Caco-2 (cell line): ENCODE data around the gene MET. TPM values are rescaled to one million over a fixed set of nuclear protein-coding genes. Genes with fewer than 3 reads are reported as not detected.

ENCODE experiments used
- BruUV-seq: library from RNA; stranded (reverse); fragments of 400-500 nt; replicated peaks from 2 replicates; lab custom pipeline; 2021; lab: Mats Ljungman, UMichigan
- CTCF ChIA-PET: fragments of 300-600 bp; sonication (Branson Sonifier 250); formaldehyde crosslinking; loops from one replicate; lab custom pipeline; 2022; ENCODE audit warnings: antibody characterized with exemption; lab: Charles Lee
- POLR2A ChIA-PET: fragments of 300-600 bp; sonication (Branson Sonifier 250); formaldehyde crosslinking; loops from one replicate; lab custom pipeline; 2022; ENCODE audit warnings: antibody characterized with exemption; lab: Charles Lee
- DNase-seq, 2 experiments: peaks; one replicate each; pipeline versions ENCODE4 v3.0.0 to v3.0.0-alpha.2; 2020 to 2022
- H3K27me3 ChIP-seq: replicated peaks from 2 replicates; pipeline ENCODE4 v1.6.0; 2011; ENCODE audit warnings: low read length; ENCODE audit not compliant: control insufficient read depth, insufficient read depth
- H3K36me3 ChIP-seq: 2 replicates; pipeline ENCODE4 v1.5.1; 2011; ENCODE audit warnings: low read length; ENCODE audit not compliant: control insufficient read depth, insufficient read depth
- H3K4me1 ChIP-seq: fragments of 250-450 bp; sonication (Bioruptor Pico); 2 replicates; pipeline ENCODE4 v1.5.1; 2020; ENCODE audit warnings: mild to moderate bottlenecking
- H3K4me3 ChIP-seq: 2 replicates; pipeline ENCODE4 v1.5.1; 2011; ENCODE audit warnings: low read depth, mild to moderate bottlenecking, control low read depth, low read length
- H3K9me3 ChIP-seq: fragments of 250-450 bp; sonication (Bioruptor Pico); 2 replicates; pipeline ENCODE4 v1.5.1; 2020; ENCODE audit warnings: mild to moderate bottlenecking, moderate library complexity
- H3K27ac Mint-ChIP-seq: one replicate; pipeline ENCODE4 v1.8.0; 2022; ENCODE audit warnings: mixed read lengths; ENCODE audit not compliant: unreplicated experiment
- H3K27me3 Mint-ChIP-seq: one replicate; pipeline ENCODE4 v1.8.0; 2022; ENCODE audit warnings: mixed read lengths; ENCODE audit not compliant: insufficient read depth, unreplicated experiment
- H3K36me3 Mint-ChIP-seq: one replicate; pipeline ENCODE4 v1.8.0; 2022; ENCODE audit warnings: mild to moderate bottlenecking, mixed read lengths; ENCODE audit not compliant: insufficient read depth, unreplicated experiment
- H3K4me1 Mint-ChIP-seq: one replicate; pipeline ENCODE4 v1.8.0; 2022; ENCODE audit warnings: low read depth, mixed read lengths; ENCODE audit not compliant: unreplicated experiment
- H3K4me3 Mint-ChIP-seq: one replicate; pipeline ENCODE4 v1.8.0; 2022; ENCODE audit warnings: mild to moderate bottlenecking, moderate library complexity, mixed read lengths; ENCODE audit not compliant: unreplicated experiment
- H3K9me3 Mint-ChIP-seq: one replicate; pipeline ENCODE4 v1.8.0; 2022; ENCODE audit warnings: mixed read lengths; ENCODE audit not compliant: unreplicated experiment
- intact Hi-C: fragments of 100-400 bp; cut with micrococcal nuclease; formaldehyde crosslinking; loops from one replicate; pipeline ENCODE4 v1.10.0; 2022; ENCODE audit not compliant: unreplicated experiment
- total RNA-seq: library from RNA; stranded (reverse); gene quantifications from 2 replicates; pipeline ENCODE4 v1.2.3, GENCODE V29; 2022
- TF ChIP-seq, protein P1 (sequence below), 2 experiments: fragments of 200-600 bp in 1 of 2; IDR thresholded peaks; 1 replicate in 1 of 2; 2 replicates in 1 of 2; pipeline versions ENCODE4 v1.5.1 to v1.8.0; 2011 to 2022; ENCODE audit warnings: antibody characterized with exemption in 1 of 2, control low read depth in 1 of 2, inconsistent platforms in 1 of 2, low read depth in 1 of 2, low read length in 1 of 2, mild to moderate bottlenecking in 1 of 2, moderate library complexity in 1 of 2; ENCODE audit not compliant: insufficient read depth in 1 of 2, severe bottlenecking in 1 of 2, unreplicated experiment in 1 of 2

Gene MET
- total RNA-seq, 1 experiment from 2014 or later, result 82.9 TPM

DNA sequence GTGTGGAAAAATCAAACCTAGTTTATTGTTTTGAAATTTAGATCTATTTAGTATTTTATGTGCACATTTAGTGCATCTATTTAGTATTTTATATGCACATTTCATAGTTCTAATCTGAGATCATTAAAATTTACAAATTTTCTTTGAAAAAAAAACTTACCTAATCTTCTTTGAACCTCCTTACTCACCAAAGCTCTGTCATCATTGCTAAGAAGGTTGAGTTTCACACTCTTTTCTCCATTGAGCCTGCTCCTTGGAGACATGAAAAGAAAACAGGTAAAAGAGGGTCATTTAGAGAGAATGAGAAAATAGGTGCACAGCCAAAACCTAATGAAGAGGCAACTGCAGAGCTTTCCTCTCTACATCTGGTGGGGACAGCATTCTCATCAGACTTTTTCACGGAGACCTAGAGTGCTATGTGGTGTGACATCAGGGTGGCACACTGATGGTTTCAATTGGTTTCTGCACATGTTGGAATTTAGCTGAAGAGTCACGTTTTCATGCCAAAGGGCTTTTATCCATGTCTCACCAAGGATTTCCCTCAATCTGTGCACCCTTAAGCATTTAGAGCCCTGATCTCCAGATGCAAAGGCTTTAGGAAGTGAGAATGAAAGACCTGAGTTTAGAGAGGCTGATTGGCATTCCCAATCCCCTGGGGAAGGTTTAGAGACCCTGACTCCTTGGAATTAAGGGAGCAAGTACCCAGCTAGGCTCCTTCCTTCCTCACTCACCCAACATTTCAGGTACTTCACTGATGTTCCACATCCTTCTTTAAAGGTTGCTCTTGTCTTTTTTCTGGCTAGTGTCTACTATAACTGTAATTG, 101.1 kb downstream of the MET start:
- H3K27me3 Mint-ChIP-seq, result no peaks in the 10 kb centered on the region
- H3K27me3 ChIP-seq, result no peaks in the 10 kb centered on the region
- intact Hi-C loops, result no loop called here
- peaks cover 3% of the 10 kb centered on the region for H3K36me3 ChIP-seq
- peaks cover 24% of the 10 kb centered on the region for H3K4me1 Mint-ChIP-seq
- CTCF ChIA-PET, result no interaction called here
- TF ChIP-seq, protein P1, sequence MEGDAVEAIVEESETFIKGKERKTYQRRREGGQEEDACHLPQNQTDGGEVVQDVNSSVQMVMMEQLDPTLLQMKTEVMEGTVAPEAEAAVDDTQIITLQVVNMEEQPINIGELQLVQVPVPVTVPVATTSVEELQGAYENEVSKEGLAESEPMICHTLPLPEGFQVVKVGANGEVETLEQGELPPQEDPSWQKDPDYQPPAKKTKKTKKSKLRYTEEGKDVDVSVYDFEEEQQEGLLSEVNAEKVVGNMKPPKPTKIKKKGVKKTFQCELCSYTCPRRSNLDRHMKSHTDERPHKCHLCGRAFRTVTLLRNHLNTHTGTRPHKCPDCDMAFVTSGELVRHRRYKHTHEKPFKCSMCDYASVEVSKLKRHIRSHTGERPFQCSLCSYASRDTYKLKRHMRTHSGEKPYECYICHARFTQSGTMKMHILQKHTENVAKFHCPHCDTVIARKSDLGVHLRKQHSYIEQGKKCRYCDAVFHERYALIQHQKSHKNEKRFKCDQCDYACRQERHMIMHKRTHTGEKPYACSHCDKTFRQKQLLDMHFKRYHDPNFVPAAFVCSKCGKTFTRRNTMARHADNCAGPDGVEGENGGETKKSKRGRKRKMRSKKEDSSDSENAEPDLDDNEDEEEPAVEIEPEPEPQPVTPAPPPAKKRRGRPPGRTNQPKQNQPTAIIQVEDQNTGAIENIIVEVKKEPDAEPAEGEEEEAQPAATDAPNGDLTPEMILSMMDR (IDR thresholded peaks at IDR 0.05; ENCODE audit: insufficient read depth in 1 of 2, low read depth in 1 of 2, low read length in 1 of 2, severe bottlenecking in 1 of 2, unreplicated experiment in 1 of 2), result no peak
- H3K4me3 ChIP-seq, result no peak overlapping the region
- BruUV-seq, result no TSS peak
- H3K9me3 ChIP-seq, result no peaks in the 10 kb centered on the region
- H3K27ac Mint-ChIP-seq, result no peak overlapping the region
- POLR2A ChIA-PET, result no interaction called here
- peaks cover 74% of the 10 kb centered on the region for H3K36me3 Mint-ChIP-seq
- no peak overlapping the region for H3K4me3 Mint-ChIP-seq
- no peaks in the 10 kb centered on the region for H3K9me3 Mint-ChIP-seq
- no peak for DNase-seq
- peaks cover 41% of the 10 kb centered on the region for H3K4me1 ChIP-seq

DNA sequence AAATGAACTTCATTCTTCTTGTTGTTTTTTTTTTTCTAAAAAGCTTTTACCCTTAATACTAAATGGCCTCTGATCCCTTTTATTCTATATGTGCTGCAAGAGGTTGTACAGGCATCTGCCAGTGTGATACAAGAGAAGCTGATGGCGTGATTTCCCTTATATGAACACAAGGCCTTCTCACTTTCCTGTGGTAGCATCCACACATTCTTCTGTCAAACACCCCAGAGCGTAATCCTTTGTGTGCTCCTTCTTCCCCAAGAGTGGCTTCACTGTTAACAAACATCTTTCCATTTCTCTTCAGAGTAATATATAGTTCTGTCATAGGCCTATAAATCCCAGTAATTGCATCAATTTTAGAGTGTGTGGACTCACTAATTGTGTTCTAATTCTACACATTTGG, 104.0 kb downstream of the MET start:
- peaks cover 36% of the 10 kb centered on the region for H3K4me1 Mint-ChIP-seq
- no peak overlapping the region for H3K4me3 Mint-ChIP-seq
- H3K36me3 Mint-ChIP-seq, result peaks cover 79% of the 10 kb centered on the region
- Histone ChIP-seq H3K9me3 (no peaks in the 10 kb centered on the region), H3K27me3 (no peaks in the 10 kb centered on the region), H3K36me3 (peaks cover 7% of the 10 kb centered on the region), H3K4me1 (peaks cover 53% of the 10 kb centered on the region), H3K4me3 (no peak overlapping the region)
- H3K27me3 Mint-ChIP-seq, result no peaks in the 10 kb centered on the region
- TF ChIP-seq, protein P1 (IDR thresholded peaks at IDR 0.05; ENCODE audit: insufficient read depth in 1 of 2, low read depth in 1 of 2, low read length in 1 of 2, severe bottlenecking in 1 of 2, unreplicated experiment in 1 of 2), result no peak
- ChIA-PET POLR2A (no interaction called here), CTCF (no interaction called here)
- BruUV-seq, result no TSS peak
- no peak for DNase-seq
- intact Hi-C loops, result no loop called here
- H3K9me3 Mint-ChIP-seq, result no peaks in the 10 kb centered on the region
- H3K27ac Mint-ChIP-seq, result no peak overlapping the region

DNA sequence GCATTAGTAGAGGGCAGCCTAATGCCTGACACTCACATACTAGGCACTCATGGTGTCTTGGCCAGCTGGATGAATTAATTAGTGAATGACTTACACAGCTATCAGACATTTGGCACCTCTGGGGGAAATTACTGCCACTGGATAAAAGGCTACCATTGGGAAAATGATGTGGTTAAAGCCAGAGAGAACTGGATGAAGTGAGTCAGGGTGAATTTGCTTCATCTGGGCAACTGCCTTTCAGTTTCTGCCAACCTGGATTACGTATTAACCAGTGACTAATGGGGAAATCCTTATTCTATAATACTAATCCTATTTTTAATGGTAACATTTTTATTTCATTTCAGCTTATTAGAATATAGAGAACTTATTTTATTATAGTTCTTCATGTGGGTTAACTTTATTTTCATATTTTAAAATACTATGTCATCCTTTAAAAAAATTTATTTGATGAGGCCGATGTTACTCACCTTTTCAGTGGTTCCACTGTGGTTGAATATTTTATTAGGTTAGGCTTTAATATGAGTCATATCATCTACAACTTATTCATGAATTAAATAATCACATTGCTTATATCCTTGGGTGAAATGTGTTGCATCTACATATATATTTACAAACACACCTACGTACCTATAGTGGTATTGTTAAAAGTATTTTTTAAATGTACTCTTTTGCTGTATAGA, 104.8 kb downstream of the MET start:
- BruUV-seq, result no TSS peak
- Mint-ChIP-seq H3K4me1 (peaks cover 35% of the 10 kb centered on the region), H3K36me3 (peaks cover 76% of the 10 kb centered on the region), H3K4me3 (no peak overlapping the region), H3K9me3 (no peaks in the 10 kb centered on the region), H3K27me3 (no peaks in the 10 kb centered on the region), H3K27ac (no peak overlapping the region)
- Histone ChIP-seq H3K36me3 (peaks cover 7% of the 10 kb centered on the region), H3K4me3 (no peak overlapping the region), H3K4me1 (peaks cover 53% of the 10 kb centered on the region), H3K9me3 (no peaks in the 10 kb centered on the region), H3K27me3 (no peaks in the 10 kb centered on the region)
- no peak for DNase-seq
- intact Hi-C loops, result no loop called here
- ChIA-PET CTCF (no interaction called here), POLR2A (no interaction called here)
- TF ChIP-seq, protein P1 (IDR thresholded peaks at IDR 0.05; ENCODE audit: insufficient read depth in 1 of 2, low read depth in 1 of 2, low read length in 1 of 2, severe bottlenecking in 1 of 2, unreplicated experiment in 1 of 2), result no peak
